Adrenal gland (tissue), 12 donors: ENCODE results near the gene OSBPL10. TPM values are rescaled to one million over a fixed set of nuclear protein-coding genes. Genes with fewer than 3 reads are reported as not detected.
A peak's percentile ranks its signal among the peaks of the same experiment; 100 is the strongest.

Experiments used
- DNase-seq, 7 donors: peaks; one replicate each; pipeline ENCODE4 v3.0.0-alpha.2; 2019 to 2020
- H3K27ac ChIP-seq, 5 donors: fragments of 200-600 bp; sonication (generic) in 4 of 5; 1 replicate in 3 of 5; 2 replicates in 2 of 5; pipeline versions ENCODE4 v1.5.1 to v1.8.0; 2016 to 2020; ENCODE audit warnings: mild to moderate bottlenecking in 1 of 5
- H3K27me3 ChIP-seq: fragments of 200-600 bp; 2 replicates; pipeline ENCODE4 v1.8.0; 2021
- H3K36me3 ChIP-seq, 2 donors: fragments of 200-600 bp; replicated peaks in 1 of 2; 1 replicate in 1 of 2; 2 replicates in 1 of 2; pipeline versions ENCODE4 v1.5.1 to v1.8.0; 2018 to 2022
- H3K4me1 ChIP-seq, 2 donors: fragments of 200-600 bp; replicated peaks in 1 of 2; 1 replicate in 1 of 2; 2 replicates in 1 of 2; pipeline versions ENCODE4 v1.5.1 to v1.8.0; 2018 to 2021
- H3K4me3 ChIP-seq, 4 donors: fragments of 200-600 bp; sonication (generic) in 3 of 4; one replicate each; pipeline ENCODE4 v1.5.1; 2016 to 2018
- H3K9me3 ChIP-seq, 3 donors: fragments of 200-600 bp; sonication (generic) in 1 of 3; replicated peaks in 1 of 3; 1 replicate in 2 of 3; 2 replicates in 1 of 3; pipeline versions ENCODE4 v1.5.1 to v1.8.0; 2016 to 2021
- POLR2A ChIP-seq, 2 donors: fragments of 450-650 bp; IDR thresholded peaks; one replicate each; pipeline ENCODE4 v1.6.1; 2017; ENCODE audit warnings: antibody characterized with exemption in 2 of 2, mild to moderate bottlenecking in 2 of 2, moderate library complexity in 1 of 2
- WGBS, 4 donors: extraction: QIAGEN DNeasy Blood & Tissue Kit in 2 of 4; methylation state at CpG; one replicate each; pipeline versions ENCODE4 v1.1.5 to v1.1.7; 2013 to 2017; 5-methylcytosine and 5-hydroxymethylcytosine counted together
- intact Hi-C, 2 donors: fragments of 100-400 bp; cut with DNase I; formaldehyde crosslinking; loops; one replicate each; pipeline versions ENCODE4 v1.14.1 to v1.15.0; 2022 to 2023
- polyA plus RNA-seq, 3 donors: library from polyadenylated mRNA; stranded (reverse); fragments of 200-250 nt in 2 of 3; fragments of 350-450 nt in 1 of 3; fragmentation: Illumina TruSeq in 1 of 3; extraction: RNeasy Lipid Tissue Mini Kit (QIAGEN cat#74804) in 1 of 3; gene quantifications; one replicate each; pipeline ENCODE4 v1.2.3, GENCODE V29; 2013 to 2014
- total RNA-seq, 9 donors: library from RNA; depleted of rRNA in 4 of 9; stranded (reverse); fragments of >200 nt in 4 of 9; fragments of 120-200 nt in 1 of 9; fragmentation: NEBNext Ultra II Directional in 1 of 9; extraction: Animal tissue kit (Norgen Biotek cat#: 25700) in 1 of 9; gene quantifications; one replicate each; pipeline versions ENCODE4 v1.1.0 to v1.2.4, GENCODE V29; 2013 to 2023
- TF ChIP-seq, protein P1 (sequence below), 6 experiments: fragments of 450-650 bp in 4 of 6; fragments of 200-600 bp in 2 of 6; sonication (generic) in 1 of 6; IDR thresholded peaks; 1 replicate in 5 of 6; 2 replicates in 1 of 6; pipeline versions ENCODE4 v1.5.1 to v1.8.0; 2016 to 2021; ENCODE audit warnings: antibody characterized with exemption in 6 of 6, mild to moderate bottlenecking in 2 of 6, moderate library complexity in 1 of 6
- donor health status: healthy with polysubstance abuse.
- donor health status: Bipolar disorder and iron deficiency.
- donor health status: DM: yes; HTN: yes; CAD: no.
- donor health status: DM: no; HTN: no; CAD: no.
- donor health status: DM: no; HTN: no; CAD: no.
- donor health status: DM: yes; HTN: yes; CAD: no.

The OSBPL10 gene
- total and polyA plus RNA-seq, 12 donors, result 2.0 to 55.6 (median 9.4) TPM

DNA sequence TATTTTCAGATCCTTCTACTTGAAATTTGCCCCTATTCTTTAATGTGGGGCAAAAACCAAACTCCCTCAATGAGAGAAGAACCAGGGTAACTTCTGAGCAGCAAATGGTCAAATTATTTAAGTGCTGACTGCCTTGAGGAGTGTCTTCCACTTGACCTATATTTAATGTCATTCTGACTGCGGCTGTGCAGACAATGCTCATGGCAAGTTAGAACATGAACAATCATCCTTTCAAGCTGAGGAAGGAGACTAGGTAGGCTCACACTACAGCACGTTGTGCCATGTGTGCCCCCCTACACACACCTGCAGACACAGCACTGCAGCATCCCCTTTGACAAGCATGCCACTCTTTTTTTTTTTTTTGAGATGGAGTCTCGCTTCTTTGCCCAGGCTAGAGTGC is 98.2 kb downstream of the OSBPL10 start:
- no peaks in the 10 kb centered on the region for H3K9me3 ChIP-seq
- intact Hi-C loops, result no loop called here
- no peak for TF ChIP-seq POLR2A (IDR thresholded peaks at IDR 0.05)
- TF ChIP-seq, protein P1, sequence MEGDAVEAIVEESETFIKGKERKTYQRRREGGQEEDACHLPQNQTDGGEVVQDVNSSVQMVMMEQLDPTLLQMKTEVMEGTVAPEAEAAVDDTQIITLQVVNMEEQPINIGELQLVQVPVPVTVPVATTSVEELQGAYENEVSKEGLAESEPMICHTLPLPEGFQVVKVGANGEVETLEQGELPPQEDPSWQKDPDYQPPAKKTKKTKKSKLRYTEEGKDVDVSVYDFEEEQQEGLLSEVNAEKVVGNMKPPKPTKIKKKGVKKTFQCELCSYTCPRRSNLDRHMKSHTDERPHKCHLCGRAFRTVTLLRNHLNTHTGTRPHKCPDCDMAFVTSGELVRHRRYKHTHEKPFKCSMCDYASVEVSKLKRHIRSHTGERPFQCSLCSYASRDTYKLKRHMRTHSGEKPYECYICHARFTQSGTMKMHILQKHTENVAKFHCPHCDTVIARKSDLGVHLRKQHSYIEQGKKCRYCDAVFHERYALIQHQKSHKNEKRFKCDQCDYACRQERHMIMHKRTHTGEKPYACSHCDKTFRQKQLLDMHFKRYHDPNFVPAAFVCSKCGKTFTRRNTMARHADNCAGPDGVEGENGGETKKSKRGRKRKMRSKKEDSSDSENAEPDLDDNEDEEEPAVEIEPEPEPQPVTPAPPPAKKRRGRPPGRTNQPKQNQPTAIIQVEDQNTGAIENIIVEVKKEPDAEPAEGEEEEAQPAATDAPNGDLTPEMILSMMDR (IDR thresholded peaks at IDR 0.05), result no peak
- H3K36me3 ChIP-seq, result no peaks in the 10 kb centered on the region
- H3K4me1 ChIP-seq, result peaks cover 0 to under 1% of the 10 kb centered on the region in 2 donors
- H3K27me3 ChIP-seq, result no peaks in the 10 kb centered on the region
- no peak overlapping the region for H3K27ac ChIP-seq
- no peak for DNase-seq
- H3K4me3 ChIP-seq, result no peak overlapping the region
- 68 to 86% (median 77%) methylated on average over 3 of the region's 3 CpGs for WGBS, 4 donors

DNA sequence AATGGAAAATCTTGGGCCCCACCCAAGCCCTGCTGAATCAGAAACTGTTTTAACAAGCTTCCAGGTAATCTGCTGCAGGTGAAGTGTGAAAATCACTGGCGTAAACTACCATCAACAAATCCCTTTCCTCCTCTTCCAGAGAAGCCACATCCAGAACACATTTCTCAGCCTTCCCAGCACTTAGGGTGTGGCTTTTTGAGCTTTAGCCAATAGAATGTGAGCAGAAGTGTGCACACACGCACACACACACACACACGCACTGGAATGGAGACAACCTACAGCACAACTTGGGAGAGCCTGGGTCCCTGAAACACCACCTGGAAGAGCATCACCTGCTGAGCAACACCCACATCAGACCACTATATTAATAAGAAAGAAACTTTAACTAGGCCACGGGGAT is 98.6 kb downstream of the OSBPL10 start:
- intact Hi-C loops, result no loop called here
- Histone ChIP-seq H3K4me1 (peaks cover 0 to 3% of the 10 kb centered on the region in 2 donors), H3K4me3 (no peak overlapping the region), H3K36me3 (no peaks in the 10 kb centered on the region), H3K27me3 (no peaks in the 10 kb centered on the region), H3K27ac (no peak overlapping the region), H3K9me3 (no peaks in the 10 kb centered on the region)
- no peak for DNase-seq
- TF ChIP-seq, protein P1 (IDR thresholded peaks at IDR 0.05), result no peak
- TF ChIP-seq POLR2A (IDR thresholded peaks at IDR 0.05), result no peak
- 88 to 95% (median 94%) methylated on average over 4 of the region's 4 CpGs for WGBS, 4 donors

DNA sequence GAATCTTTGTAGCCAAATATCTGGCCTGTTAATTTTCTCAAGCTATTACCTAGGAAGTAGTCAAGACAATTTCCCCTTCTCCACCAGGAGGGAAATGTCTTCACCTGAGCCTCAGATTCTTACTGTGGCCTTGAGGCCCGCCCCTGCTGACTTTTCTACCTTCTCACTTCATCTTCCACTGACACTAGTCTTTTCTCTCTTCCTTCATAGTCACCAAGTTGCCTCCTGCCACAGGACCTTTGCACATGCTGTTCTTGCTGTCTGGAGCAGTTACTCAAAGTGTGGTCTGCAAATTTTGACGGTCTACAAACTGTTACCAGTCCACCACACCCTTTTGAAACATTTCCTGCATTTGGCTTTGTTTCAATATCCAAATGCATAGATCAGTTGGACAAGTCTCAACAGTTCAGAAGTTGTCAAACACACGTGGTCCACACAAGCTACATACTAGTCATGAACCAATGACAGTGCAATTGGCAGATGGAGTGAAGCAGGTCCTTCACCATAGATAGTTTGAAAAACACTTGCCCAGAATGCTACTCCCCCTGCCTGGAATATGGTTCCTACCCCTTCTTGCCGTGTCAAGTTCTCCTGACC is 100.5 kb downstream of the OSBPL10 start:
- H3K9me3 ChIP-seq, result no peaks in the 10 kb centered on the region
- no peak for TF ChIP-seq POLR2A (IDR thresholded peaks at IDR 0.05)
- TF ChIP-seq, protein P1 (IDR thresholded peaks at IDR 0.05), result no peak
- peaks cover 0 to 3% of the 10 kb centered on the region in 2 donors for H3K4me1 ChIP-seq
- WGBS, 4 donors, result 76 to 92% (median 84%) methylated on average over 4 of the region's 4 CpGs
- H3K4me3 ChIP-seq, result no peak overlapping the region
- H3K27ac ChIP-seq, result no peak overlapping the region
- no peaks in the 10 kb centered on the region for H3K27me3 ChIP-seq
- intact Hi-C loops, result no loop called here
- no peak for DNase-seq
- H3K36me3 ChIP-seq, result no peaks in the 10 kb centered on the region

DNA sequence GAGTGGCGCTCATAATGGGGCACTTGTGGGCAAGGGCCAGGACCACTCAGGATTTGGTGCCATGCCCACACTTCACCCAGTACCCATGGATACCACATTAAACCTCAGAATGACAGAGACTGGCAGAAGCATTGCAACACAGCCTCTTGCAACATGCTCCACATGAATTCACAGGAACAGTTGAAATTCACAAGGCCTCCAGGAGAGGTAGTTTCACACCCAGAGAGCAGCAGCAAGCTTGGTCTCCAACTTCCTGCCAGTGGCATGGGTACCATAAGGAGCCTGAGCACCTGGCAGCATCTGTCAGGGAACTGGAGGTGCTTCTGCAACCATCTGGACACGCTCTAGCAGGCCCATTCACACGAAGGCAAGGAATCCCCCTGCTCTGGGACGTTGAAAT is 101.0 kb downstream of the OSBPL10 start:
- H3K4me1 ChIP-seq, result peaks cover 0 to 3% of the 10 kb centered on the region in 2 donors
- DNase-seq, result peak in 6 of 7 donors; percentile 27 to 66 (median 49)
- no peaks in the 10 kb centered on the region for H3K9me3 ChIP-seq
- intact Hi-C loops, result no loop called here
- WGBS, 4 donors, result 89 to 93% (median 91%) methylated on average over 1 to 4 of the region's 4 CpGs
- TF ChIP-seq, protein P1 (IDR thresholded peaks at IDR 0.05), result peak in 2 of 6 experiments; percentile 25
- TF ChIP-seq POLR2A (IDR thresholded peaks at IDR 0.05), result no peak
- no peak overlapping the region for H3K27ac ChIP-seq
- no peaks in the 10 kb centered on the region for H3K36me3 ChIP-seq
- H3K4me3 ChIP-seq, result no peak overlapping the region
- no peaks in the 10 kb centered on the region for H3K27me3 ChIP-seq
